Measurements from ENCODE around the gene PDAP1.
"Not testable (repeated sequence)": the region's sequence is repeated elsewhere in the genome, so short reads cannot be mapped to it uniquely, and the experiment has no call there.

Gene PDAP1

DNA sequence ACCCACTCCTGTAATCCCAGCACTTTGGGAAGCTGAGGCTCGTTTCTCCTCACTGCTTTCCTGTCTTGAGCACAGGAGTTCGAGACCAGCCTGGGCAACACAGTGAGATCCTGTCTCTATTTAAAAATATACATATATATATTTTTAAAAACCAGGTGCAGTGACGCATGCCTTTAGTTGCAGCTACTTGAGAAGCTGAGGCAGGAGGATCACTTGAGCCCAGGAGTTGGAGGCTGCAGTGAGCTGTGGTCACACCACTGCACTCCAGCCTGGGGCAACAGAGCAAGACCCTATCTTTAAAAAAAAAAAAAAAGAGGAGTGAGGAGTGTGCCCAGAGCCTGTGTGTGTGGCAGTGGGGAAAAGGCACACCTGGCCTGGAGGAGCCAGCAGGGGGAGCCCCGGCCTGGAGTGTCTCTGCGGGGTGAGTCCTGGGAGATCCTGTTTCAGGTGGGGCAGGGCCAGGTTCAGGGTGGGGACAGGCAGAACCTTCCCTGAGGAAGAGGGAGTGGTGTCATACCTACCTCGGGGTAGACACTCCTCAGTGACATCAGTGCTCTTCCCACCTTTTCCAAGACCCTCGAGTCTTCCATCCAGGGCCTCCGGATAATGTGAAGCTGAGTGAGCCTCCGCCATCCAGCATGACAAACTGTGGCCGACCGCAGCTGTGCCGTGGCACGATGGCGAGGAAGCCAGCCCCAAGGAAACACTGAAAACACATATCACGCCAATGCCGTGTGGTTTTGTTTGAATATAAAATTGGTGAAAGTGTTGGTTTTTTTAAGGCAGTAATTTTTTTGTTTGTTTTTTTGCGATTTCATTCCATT lies 42.9 kb downstream of the PDAP1 start:
- TF ChIP-seq ZFX (IDR thresholded peaks at IDR 0.05): no peak
- TF ChIP-seq, protein P1, sequence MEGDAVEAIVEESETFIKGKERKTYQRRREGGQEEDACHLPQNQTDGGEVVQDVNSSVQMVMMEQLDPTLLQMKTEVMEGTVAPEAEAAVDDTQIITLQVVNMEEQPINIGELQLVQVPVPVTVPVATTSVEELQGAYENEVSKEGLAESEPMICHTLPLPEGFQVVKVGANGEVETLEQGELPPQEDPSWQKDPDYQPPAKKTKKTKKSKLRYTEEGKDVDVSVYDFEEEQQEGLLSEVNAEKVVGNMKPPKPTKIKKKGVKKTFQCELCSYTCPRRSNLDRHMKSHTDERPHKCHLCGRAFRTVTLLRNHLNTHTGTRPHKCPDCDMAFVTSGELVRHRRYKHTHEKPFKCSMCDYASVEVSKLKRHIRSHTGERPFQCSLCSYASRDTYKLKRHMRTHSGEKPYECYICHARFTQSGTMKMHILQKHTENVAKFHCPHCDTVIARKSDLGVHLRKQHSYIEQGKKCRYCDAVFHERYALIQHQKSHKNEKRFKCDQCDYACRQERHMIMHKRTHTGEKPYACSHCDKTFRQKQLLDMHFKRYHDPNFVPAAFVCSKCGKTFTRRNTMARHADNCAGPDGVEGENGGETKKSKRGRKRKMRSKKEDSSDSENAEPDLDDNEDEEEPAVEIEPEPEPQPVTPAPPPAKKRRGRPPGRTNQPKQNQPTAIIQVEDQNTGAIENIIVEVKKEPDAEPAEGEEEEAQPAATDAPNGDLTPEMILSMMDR (conservative IDR thresholded peaks at IDR 0.05): peak; percentile 86
- H3K27ac ChIP-seq: no peak overlapping the region

DNA sequence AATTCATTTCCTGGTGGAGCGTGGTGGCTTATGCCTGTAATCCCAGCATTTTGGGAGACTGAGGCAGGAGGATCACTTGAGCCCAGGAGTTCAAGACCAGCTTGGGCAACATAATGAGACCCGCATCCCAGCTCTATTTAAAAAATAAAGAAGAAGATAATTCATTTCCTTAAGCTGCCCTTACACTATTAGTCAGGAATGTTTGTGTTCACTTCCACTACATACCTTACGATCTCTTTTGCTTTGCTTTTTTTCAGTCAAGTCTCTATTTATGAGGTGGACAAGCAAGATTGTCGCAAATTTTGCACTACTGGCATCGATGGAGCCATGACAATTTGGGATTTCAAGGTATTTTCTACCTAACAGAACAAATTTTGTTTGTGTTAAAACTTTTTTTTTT lies 45.1 kb downstream of the PDAP1 start:
- no peak overlapping the region for H3K27ac ChIP-seq
- no peak for TF ChIP-seq ZFX (IDR thresholded peaks at IDR 0.05)
- TF ChIP-seq, protein P1 (conservative IDR thresholded peaks at IDR 0.05): no peak

DNA sequence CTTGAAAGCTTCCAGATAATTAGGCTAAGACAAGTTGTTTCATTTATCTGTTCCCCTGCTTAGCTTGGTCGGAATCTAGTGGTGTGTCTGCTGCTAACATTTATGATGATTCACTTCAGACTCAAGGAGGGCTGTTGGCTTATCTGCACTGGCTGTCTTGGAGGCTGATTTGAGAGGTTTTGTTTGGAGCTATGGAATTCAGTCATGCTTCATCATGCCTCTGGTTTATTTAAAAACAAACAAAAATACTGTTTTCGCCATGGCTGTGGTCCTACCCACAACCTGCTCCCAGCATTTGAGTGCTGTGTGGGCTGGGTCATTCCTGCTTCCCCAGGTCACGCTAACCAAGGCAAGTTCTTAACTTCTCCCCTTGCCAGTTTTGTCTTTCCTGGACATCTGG lies 45.6 kb downstream of the PDAP1 start:
- no peak overlapping the region for H3K27ac ChIP-seq

DNA sequence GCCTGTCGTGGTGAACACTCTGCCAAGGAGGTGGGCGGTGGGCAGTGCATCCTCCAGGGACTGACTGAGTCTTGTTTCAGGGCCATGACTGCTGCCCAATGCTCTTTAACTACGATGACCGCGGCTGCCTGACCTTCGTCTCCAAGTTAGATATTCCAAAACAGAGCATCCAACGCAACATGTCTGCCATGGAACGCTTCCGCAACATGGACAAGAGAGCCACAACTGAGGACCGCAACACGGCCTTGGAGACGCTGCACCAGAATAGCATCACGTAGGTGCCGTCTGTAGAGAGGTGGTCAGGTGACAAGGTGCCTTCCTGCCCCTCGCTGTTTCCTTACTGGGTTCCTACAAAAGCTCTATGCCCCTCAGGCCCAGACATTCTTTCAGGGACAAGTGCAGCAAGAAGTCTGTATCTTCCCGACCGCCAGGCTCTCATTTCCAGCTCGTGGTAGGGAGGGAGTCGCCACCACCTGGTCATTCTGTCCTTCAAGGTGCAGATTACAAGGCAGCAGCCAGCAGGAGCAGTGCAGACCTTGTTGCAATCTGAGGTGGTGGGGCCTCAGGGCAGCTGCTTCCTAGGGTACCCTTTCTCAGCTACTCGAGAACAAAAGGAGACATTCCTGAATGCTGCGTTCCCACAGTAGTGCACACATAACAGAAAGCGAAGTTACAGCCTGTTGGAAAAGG lies 48.8 kb downstream of the PDAP1 start:
- H3K27ac ChIP-seq: no peak overlapping the region
- TF ChIP-seq, protein P1 (conservative IDR thresholded peaks at IDR 0.05): no peak
- no peak for TF ChIP-seq ZFX (IDR thresholded peaks at IDR 0.05)

More for the DNA sequence above, 45.6 kb downstream of the PDAP1 start:
- TF ChIP-seq, protein P1 (conservative IDR thresholded peaks at IDR 0.05): no peak
- no peak for TF ChIP-seq ZFX (IDR thresholded peaks at IDR 0.05)

DNA sequence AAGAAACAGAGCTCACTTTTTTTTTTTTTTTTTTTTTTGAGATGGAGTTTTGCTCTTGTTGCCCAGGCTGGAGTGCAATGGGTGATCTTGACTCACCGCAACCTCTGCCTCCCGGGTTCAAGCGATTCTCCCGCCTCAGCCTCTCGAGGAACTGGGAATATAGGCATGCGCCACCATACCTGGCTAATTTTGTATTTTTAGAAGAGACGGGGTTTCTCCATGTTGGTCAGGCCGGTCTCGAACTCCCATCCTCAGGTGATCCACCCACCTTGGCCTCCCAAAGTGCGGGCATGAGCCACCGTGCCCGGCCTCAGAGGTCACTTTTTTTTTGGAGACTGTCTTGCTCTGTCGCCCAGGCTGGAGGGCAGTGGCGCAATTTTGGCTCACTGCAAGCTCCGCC lies 49.9 kb downstream of the PDAP1 start:
- not testable (repeated sequence) for H3K27ac ChIP-seq

DNA sequence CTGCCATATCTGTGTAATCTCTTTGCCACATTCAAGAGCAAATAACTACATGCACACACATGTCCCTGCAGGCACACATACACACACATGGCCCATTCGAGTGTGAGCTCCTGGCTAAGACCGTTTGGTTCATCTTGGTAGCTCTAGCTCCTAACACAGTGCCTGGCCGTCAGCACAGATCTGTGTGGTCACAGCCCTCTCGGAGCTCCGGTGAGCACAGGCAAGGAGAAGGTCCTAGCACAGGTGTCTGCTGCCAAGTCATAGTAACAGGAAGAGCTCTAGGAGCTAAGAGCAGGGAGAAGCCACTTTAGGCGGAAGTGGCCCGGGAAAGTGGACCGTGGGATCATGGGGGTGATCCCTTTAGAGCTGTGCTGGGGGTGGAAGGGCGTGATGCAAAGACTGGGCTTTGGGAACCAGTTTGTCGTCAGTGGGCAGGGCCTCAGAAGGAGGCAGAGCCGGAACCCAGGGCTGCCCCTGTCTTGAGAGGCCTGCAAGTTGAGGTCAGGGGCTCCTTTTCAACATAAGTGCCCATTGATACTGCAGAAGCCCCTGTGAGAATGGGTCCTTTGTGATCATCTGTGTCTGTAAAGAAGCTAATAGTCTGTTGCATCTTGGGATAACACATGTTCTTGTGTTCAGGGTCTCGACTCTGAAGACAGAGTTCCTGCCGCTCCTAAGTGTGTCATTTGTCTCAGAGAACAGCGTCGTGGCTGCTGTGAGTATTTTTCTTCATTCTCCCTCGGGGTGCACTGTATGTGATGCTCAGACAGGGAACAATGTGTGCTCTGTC lies 50.5 kb downstream of the PDAP1 start:
- TF ChIP-seq ZFX (IDR thresholded peaks at IDR 0.05): no peak
- TF ChIP-seq, protein P1 (conservative IDR thresholded peaks at IDR 0.05): no peak
- H3K27ac ChIP-seq: no peak overlapping the region

DNA sequence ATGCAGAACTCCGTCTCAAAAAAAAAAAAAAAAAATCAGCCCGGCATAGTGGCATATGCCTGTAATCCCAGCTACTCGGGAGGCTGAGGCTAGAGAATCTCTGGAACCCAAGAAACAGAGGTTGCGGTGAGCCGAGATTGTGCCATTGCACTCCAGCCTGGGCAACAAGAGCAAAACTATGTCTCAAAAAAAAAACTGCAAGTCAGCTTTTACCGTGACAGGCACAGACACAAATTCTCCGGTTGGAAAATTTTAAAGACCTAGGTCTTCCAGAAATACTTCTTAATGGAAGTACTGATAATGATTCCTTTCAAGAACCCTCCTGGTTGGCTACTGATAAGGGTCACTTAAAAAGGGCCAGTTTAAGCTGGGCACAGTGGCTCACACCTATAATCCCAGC lies 53.3 kb downstream of the PDAP1 start:
- no peak overlapping the region for H3K27ac ChIP-seq
- TF ChIP-seq, protein P1 (conservative IDR thresholded peaks at IDR 0.05): no peak
- TF ChIP-seq ZFX (IDR thresholded peaks at IDR 0.05): no peak
